Measurements from ENCODE around the gene CLDN3.
"Not testable (repeated sequence)": the region's sequence is repeated elsewhere in the genome, so short reads cannot be mapped to it uniquely, and the experiment has no call there.

CLDN3 gene, protein sequence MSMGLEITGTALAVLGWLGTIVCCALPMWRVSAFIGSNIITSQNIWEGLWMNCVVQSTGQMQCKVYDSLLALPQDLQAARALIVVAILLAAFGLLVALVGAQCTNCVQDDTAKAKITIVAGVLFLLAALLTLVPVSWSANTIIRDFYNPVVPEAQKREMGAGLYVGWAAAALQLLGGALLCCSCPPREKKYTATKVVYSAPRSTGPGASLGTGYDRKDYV

DNA sequence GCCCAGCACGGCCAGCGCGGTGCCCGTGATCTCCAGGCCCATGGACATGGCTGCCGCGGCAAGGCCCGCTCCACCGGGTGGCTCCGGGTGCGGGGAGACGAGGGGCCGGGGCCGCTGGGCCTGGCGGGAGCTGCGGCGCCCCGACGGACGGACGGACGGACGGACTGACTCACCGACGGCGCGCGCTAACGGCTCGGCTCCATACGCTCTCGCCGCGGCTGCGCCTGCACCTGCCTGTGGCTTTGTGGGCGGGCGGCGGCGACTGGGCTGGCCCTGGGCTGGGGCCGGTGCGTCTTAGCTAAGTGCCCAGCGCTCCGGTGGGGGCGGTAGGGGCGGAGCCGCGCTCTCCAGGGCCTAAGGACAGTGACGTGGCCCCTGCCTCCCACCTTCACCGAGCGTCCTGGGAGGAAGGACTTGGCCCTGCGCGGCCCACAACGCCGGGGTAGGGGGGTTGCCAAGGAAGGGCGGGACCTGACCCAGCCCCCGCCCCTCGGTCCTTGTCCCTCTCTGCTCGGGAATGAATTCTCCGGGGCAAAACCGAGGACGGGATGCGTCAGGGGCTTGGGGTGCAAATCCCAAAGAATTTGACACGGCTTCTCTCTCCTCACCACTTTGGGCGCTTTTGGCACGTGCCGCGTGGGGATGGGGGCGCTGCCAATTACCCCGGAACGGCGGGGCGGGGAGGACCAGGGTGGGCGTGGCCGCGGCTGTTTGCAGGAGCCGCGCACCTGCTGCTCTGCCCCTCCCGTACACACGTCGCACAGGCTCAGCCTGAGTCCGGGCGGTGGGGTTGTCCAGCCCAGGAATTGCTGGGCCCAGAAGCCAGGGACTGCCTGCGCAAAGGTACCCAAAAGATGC, at the start of gene CLDN3:
Gene CLDN3 (minus strand): TSS at position 269 of the 858 bp plus-strand sequence. CDS start 221 bp downstream, at position 48.
- Histone ChIP-seq H3K4me3 (ENCODE audit: low read depth, low read length) (peak within 1 kb of the TSS; percentile 72), H3K9me3 (ENCODE audit: control insufficient read depth, insufficient read depth, low read length) (no peaks in the 10 kb centered on the region), H3K4me1 (ENCODE audit: control insufficient read depth, insufficient read depth, low read length) (no peaks in the 10 kb centered on the region), H3K36me3 (ENCODE audit: control insufficient read depth, insufficient read depth, low read length) (peaks cover 2% of the 10 kb centered on the region), H3K9ac (ENCODE audit: low read depth, low read length) (no peak within 1 kb of the TSS), H3K27me3 (ENCODE audit: control insufficient read depth, insufficient read depth, low read length) (no peaks in the 10 kb centered on the region)

DNA sequence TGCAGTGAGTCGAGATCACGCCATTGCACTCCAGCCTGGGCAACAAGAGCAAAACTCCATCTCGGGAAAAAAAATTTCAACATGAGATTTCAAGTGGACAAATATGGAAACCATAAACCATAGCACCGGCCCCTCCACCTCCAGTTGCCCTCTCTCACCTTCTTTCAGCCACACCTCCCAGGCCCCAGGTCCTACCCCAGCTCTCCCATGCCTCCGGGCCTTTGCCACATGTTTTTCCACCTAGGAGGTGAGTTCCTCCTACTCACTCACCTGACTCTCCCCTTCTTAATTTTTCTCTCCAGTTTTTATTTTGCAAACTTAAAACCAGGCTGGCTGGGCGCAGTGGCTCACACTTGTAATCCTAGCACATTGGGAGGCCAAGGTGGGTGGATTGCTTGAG, 47.1 kb upstream of the CLDN3 start:
- Histone ChIP-seq H3K9ac (ENCODE audit: low read depth, low read length) (no peak overlapping the region), H3K36me3 (ENCODE audit: control insufficient read depth, insufficient read depth, low read length) (no peaks in the 10 kb centered on the region), H3K9me3 (ENCODE audit: control insufficient read depth, insufficient read depth, low read length) (no peaks in the 10 kb centered on the region), H3K4me1 (ENCODE audit: control insufficient read depth, insufficient read depth, low read length) (no peaks in the 10 kb centered on the region), H3K4me3 (ENCODE audit: low read depth, low read length) (no peak overlapping the region), H3K27me3 (ENCODE audit: control insufficient read depth, insufficient read depth, low read length) (no peaks in the 10 kb centered on the region)

DNA sequence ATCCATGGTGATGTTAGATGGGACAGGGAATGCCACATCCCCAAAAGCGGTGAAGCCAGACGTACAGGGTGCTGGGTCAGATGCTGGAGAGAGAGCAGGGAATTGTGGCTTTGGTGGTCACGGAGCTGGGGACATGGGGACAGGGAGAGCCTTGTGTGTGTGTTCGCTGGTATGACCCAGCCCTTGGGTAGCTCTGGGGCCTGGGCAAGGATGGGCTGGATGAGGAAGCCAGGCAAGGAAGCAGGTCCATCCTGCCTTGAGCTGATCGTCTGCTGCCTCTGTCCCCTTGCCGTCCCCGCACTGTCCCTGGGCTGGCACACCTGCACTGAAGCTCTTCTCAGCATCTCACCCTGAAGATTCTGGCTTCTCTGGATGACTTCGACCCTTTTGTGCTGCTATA, 45.4 kb upstream of the CLDN3 start:
- Histone ChIP-seq H3K9me3 (ENCODE audit: control insufficient read depth, insufficient read depth, low read length) (no peaks in the 10 kb centered on the region), H3K9ac (ENCODE audit: low read depth, low read length) (no peak overlapping the region), H3K36me3 (ENCODE audit: control insufficient read depth, insufficient read depth, low read length) (no peaks in the 10 kb centered on the region), H3K4me1 (ENCODE audit: control insufficient read depth, insufficient read depth, low read length) (no peaks in the 10 kb centered on the region), H3K4me3 (ENCODE audit: low read depth, low read length) (no peak overlapping the region), H3K27me3 (ENCODE audit: control insufficient read depth, insufficient read depth, low read length) (no peaks in the 10 kb centered on the region)

DNA sequence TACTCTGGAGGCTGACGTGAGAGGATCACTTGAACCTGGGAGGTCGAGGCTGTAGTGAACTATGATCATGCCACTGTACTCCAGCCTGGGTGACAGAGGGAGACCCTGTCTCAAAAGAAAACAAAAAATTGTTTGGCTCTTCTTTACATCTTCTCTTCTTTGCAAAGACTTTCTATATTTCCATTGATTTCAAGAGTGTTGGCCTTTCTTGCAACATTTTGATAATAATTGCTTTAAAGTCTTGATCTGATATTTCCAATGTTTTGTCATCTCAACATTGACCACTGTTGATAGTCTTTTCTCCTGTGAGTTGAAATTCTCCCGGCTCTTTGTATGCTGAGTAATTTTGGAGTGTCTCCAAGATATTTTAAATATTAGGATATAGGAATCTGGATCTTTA, 42.9 kb upstream of the CLDN3 start:
- no peaks in the 10 kb centered on the region for H3K9me3 ChIP-seq (ENCODE audit: control insufficient read depth, insufficient read depth, low read length)
- no peaks in the 10 kb centered on the region for H3K27me3 ChIP-seq (ENCODE audit: control insufficient read depth, insufficient read depth, low read length)
- no peak overlapping the region for H3K4me3 ChIP-seq (ENCODE audit: low read depth, low read length)
- H3K36me3 ChIP-seq (ENCODE audit: control insufficient read depth, insufficient read depth, low read length), result no peaks in the 10 kb centered on the region
- H3K9ac ChIP-seq (ENCODE audit: low read depth, low read length), result no peak overlapping the region
- no peaks in the 10 kb centered on the region for H3K4me1 ChIP-seq (ENCODE audit: control insufficient read depth, insufficient read depth, low read length)

DNA sequence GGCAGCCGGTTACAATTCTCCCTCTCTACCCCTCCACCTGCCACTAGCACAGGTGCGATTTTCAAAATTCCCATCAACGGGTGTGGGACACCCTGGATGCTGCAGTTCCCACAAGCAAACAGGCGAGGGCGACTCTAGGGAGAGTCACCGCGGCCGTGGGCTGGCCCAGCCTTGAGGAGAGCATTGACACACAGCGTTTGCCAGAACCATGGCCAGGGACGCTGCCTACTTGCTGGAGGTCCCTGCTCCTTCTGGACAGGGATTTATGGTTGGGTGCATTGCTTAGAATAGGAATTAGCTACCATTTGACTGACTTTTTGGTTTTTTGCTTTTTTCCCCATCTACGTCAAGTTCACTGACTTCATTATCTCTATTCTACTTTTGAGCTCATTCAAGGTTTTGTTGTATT, 41.7 kb upstream of the CLDN3 start:
- Histone ChIP-seq H3K27me3 (ENCODE audit: control insufficient read depth, insufficient read depth, low read length) (no peaks in the 10 kb centered on the region), H3K4me1 (ENCODE audit: control insufficient read depth, insufficient read depth, low read length) (no peaks in the 10 kb centered on the region), H3K36me3 (ENCODE audit: control insufficient read depth, insufficient read depth, low read length) (no peaks in the 10 kb centered on the region), H3K9ac (ENCODE audit: low read depth, low read length) (no peak overlapping the region), H3K4me3 (ENCODE audit: low read depth, low read length) (no peak overlapping the region), H3K9me3 (ENCODE audit: control insufficient read depth, insufficient read depth, low read length) (no peaks in the 10 kb centered on the region)

DNA sequence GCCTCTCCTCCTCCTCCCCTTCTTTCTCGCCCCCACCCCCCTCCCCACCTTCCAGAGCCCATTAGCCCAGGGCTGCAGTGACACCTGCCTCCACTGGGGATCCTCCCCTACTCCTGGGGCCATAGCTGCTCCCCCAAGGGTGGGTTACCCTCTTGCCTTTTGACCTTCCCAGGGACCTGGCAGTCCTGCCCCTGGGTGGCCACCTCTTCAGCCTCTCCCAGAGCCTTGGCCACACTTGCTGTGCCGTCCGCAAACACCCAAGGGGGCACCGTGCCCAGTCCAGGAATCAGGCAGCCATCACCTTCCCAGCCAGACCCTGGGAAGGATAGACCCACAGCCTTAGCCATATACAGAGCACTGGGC, 40.9 kb upstream of the CLDN3 start:
- Histone ChIP-seq H3K4me1 (ENCODE audit: control insufficient read depth, insufficient read depth, low read length) (no peaks in the 10 kb centered on the region), H3K27me3 (ENCODE audit: control insufficient read depth, insufficient read depth, low read length) (no peaks in the 10 kb centered on the region), H3K36me3 (ENCODE audit: control insufficient read depth, insufficient read depth, low read length) (no peaks in the 10 kb centered on the region), H3K4me3 (ENCODE audit: low read depth, low read length) (no peak overlapping the region), H3K9me3 (ENCODE audit: control insufficient read depth, insufficient read depth, low read length) (no peaks in the 10 kb centered on the region), H3K9ac (ENCODE audit: low read depth, low read length) (no peak overlapping the region)

DNA sequence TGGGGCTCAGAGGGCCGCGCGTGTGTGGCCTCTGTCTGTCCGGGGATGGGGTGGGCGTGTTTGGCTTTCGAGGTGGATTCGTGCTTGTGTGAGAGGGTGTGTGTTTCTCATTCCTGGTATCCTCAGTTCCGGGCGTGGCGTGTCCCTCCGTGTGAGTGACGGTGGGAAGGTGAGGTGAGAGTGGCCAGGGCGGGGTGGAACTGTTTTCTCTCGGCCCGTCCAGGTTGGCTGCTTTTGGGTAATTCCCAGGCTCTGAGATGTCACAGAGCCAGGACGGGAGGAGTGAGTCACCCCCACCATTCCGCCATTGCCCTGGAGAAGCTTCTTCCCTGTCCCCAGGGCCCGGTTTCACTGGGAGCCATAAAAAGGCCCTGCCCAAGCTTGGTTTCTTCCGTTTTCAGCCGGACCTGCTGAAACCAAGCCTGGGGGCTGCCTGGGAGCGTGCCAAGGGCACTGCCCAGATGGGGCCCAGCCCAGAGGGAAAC, 39.4 kb upstream of the CLDN3 start:
- H3K9me3 ChIP-seq (ENCODE audit: control insufficient read depth, insufficient read depth, low read length), result no peaks in the 10 kb centered on the region
- H3K9ac ChIP-seq (ENCODE audit: low read depth, low read length), result no peak overlapping the region
- H3K36me3 ChIP-seq (ENCODE audit: control insufficient read depth, insufficient read depth, low read length), result no peaks in the 10 kb centered on the region
- H3K27me3 ChIP-seq (ENCODE audit: control insufficient read depth, insufficient read depth, low read length), result no peaks in the 10 kb centered on the region
- no peak overlapping the region for H3K4me3 ChIP-seq (ENCODE audit: low read depth, low read length)
- no peaks in the 10 kb centered on the region for H3K4me1 ChIP-seq (ENCODE audit: control insufficient read depth, insufficient read depth, low read length)

DNA sequence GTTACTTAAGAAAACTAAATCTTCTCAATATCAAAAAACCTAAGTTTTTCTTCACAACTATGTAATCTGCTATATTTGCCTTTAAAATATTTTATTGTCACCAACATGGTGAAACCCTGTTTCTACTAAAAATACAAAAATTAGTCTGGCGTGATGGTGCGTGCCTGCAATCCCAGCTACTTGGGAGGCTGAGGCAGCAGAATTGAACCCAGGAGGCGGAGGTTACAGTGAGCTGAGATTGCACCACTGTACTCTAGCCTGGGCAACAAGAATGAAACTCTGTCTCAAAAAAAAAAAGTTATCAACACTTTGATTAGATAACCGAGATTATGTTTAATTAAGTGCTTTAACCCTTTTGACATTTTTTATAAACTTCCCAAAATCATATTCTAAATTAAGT, 32.4 kb upstream of the CLDN3 start:
- Histone ChIP-seq H3K9me3 (ENCODE audit: control insufficient read depth, insufficient read depth, low read length) (no peaks in the 10 kb centered on the region), H3K9ac (ENCODE audit: low read depth, low read length) (no peak overlapping the region), H3K4me3 (ENCODE audit: low read depth, low read length) (no peak overlapping the region), H3K4me1 (ENCODE audit: control insufficient read depth, insufficient read depth, low read length) (no peaks in the 10 kb centered on the region), H3K27me3 (ENCODE audit: control insufficient read depth, insufficient read depth, low read length) (no peaks in the 10 kb centered on the region), H3K36me3 (ENCODE audit: control insufficient read depth, insufficient read depth, low read length) (no peaks in the 10 kb centered on the region)

DNA sequence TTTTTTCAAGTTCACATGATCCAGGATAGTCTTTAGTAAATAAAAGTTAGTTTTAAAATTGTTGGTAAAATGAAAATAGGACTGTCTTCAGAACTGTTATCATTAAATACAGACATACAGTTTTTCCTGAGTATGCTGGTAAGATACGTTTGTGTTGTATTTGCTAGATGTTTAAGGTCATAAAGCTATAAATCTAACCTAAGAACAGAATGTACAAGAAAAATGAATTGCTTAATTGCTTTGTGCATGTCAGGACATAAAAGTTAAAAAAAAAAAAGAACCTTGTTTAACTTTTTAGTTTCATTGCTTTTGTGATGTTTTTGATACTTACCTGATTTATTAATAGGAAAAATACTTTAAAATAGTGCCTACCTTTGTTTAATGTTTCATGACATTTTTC, 31.5 kb upstream of the CLDN3 start:
- H3K36me3 ChIP-seq (ENCODE audit: control insufficient read depth, insufficient read depth, low read length), result no peaks in the 10 kb centered on the region
- no peak overlapping the region for H3K4me3 ChIP-seq (ENCODE audit: low read depth, low read length)
- no peak overlapping the region for H3K9ac ChIP-seq (ENCODE audit: low read depth, low read length)
- no peaks in the 10 kb centered on the region for H3K4me1 ChIP-seq (ENCODE audit: control insufficient read depth, insufficient read depth, low read length)
- H3K9me3 ChIP-seq (ENCODE audit: control insufficient read depth, insufficient read depth, low read length), result no peaks in the 10 kb centered on the region
- no peaks in the 10 kb centered on the region for H3K27me3 ChIP-seq (ENCODE audit: control insufficient read depth, insufficient read depth, low read length)

DNA sequence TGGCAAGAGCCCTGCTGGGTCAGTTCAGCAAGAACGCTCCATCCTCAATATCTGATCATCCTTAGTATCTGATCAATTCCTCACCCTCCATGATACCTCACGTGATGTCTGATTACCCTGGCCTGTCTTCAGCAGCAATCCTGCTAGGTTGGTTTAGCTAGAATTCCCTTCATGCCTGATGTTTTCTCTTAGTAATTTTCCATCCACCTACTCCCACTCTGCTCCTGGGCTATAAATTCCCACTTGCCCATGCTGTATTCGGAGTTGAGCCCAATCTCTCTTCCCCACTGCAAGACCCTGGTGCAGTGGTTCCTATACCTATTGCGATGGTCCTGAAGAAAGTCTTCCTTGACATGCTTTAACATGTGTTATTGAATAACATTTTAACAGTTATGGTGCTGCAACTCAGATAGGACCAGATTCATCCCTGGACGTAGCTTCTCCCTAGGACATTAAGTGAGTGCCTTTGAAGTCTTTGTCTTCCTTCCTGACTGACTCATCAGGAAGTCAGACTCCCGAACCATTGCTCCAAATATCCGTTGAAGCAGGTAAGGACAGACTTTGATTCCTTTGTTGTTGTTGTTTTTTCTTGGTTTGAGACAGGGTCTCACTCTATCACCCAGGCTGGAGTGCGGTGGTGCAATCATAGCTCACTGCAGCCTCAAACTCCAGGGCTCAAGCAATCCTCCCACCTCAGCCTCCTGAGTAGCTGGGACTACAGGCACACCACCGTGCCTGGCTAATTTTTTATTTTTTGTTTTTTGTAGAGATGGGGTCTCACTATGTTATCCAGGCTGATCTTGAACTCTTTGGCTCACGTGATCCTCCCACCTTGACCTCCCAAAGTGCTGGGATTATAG, 29.4 kb upstream of the CLDN3 start:
- Histone ChIP-seq H3K27me3 (ENCODE audit: control insufficient read depth, insufficient read depth, low read length) (no peaks in the 10 kb centered on the region), H3K9me3 (ENCODE audit: control insufficient read depth, insufficient read depth, low read length) (no peaks in the 10 kb centered on the region), H3K9ac (ENCODE audit: low read depth, low read length) (no peak overlapping the region), H3K36me3 (ENCODE audit: control insufficient read depth, insufficient read depth, low read length) (no peaks in the 10 kb centered on the region), H3K4me3 (ENCODE audit: low read depth, low read length) (no peak overlapping the region), H3K4me1 (ENCODE audit: control insufficient read depth, insufficient read depth, low read length) (no peaks in the 10 kb centered on the region)

DNA sequence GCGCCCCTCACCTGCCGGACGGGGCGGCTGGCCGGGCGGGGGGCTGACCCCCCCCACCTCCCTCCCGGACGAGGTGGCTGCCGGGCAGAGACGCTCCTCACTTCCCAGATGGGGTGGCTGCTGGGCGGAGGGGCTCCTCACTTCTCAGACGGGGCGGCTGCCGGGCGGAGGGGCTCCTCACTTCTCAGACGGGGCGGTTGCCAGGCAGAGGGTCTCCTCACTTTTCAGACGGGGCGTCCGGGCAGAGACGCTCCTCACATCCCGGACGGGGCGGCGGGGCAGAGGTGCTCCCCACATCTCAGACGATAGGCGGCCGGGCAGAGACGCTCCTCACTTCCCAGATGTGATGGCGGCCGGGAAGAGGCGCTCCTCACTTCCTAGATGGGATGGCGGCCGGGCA, 27.1 kb upstream of the CLDN3 start:
- not testable (repeated sequence) for H3K9me3 ChIP-seq (ENCODE audit: control insufficient read depth, insufficient read depth, low read length); H3K4me3 ChIP-seq (ENCODE audit: low read depth, low read length); H3K27me3 ChIP-seq (ENCODE audit: control insufficient read depth, insufficient read depth, low read length); H3K4me1 ChIP-seq (ENCODE audit: control insufficient read depth, insufficient read depth, low read length); H3K36me3 ChIP-seq (ENCODE audit: control insufficient read depth, insufficient read depth, low read length); H3K9ac ChIP-seq (ENCODE audit: low read depth, low read length)
